Measurements from ENCODE around the gene BCL7C. TPM values are rescaled to one million over a fixed set of nuclear protein-coding genes. Genes with fewer than 3 reads are reported as not detected.

Gene BCL7C
- total RNA-seq, 2 experiments from 2014 or later, result 27.8 to 29.8 TPM

DNA sequence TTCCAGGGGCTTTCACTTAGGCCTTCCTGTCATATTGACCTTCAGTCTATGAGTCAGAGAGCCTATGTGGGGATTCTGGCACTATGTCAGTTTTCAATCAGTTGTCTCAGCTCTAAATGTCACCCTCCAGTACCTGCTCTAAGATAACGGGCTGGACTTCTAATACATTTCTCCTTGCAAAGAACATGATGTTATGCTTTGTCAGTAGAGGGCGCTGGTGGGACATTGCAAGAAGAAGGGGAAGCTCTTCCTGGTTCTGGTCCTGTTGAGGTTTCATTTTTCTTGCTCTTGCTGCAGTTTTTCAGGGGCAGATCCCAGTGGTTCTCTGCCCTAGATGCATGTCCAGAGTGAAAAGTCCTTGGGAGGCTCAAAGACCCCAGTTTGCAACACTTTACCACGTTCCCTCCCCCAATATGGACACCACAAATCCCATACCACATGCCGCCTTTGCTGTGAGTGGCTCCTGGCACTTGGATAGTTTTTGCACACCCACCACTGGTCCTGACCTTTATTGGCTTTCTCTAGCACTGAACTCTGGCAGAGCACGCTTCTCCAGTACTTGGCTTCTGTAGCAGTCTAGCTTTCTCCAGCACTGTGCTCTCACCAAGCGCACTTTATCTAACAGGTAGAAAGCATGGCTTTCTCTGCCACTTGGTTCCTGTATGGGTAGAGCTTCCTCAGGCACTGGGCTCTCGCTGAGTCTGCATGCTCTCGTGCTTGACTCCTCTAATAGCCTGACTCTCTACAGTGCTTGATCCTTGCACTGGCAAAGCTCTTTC, 49.0 kb downstream of the BCL7C start:
- ChIA-PET POLR2A (interaction anchor here (0.6 to 1.5 kb wide), 5 partner anchors 30 to 97 kb away, joined by 3 to 10 read pairs (median 3); no protein-coding TSS in a partner anchor), CTCF (interaction anchor here (0.5 to 3.5 kb wide), 41 partner anchors 8 to 386 kb away, joined by 3 to 46 read pairs (median 5); partner anchors contain the start of genes BCL7C and PHKG2)

DNA sequence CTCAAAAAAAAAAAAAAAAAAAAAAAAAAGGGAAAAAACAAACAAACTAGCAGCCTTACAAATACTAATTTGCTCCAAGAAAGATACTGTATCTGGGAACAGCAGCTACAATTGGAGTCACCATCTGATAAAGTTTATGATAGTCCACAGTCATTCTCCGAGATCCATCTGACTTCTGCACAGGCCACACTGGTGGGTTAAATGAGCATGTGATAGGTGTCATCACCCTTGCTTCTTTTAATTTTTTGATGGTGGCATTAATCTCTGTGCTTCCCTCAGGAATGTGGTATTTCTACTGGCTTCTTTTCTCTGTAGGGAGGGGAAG, 49.6 kb downstream of the BCL7C start:
- CTCF ChIA-PET, result interaction anchor here (0.6 to 3.5 kb wide), 38 partner anchors 8 to 298 kb away, joined by 3 to 46 read pairs (median 5); partner anchors contain the start of genes BCL7C and PHKG2
- POLR2A ChIA-PET, result interaction anchor here (1.0 to 1.5 kb wide), 2 partner anchors 30 to 58 kb away, joined by 3 to 6 read pairs; no protein-coding TSS in a partner anchor

DNA sequence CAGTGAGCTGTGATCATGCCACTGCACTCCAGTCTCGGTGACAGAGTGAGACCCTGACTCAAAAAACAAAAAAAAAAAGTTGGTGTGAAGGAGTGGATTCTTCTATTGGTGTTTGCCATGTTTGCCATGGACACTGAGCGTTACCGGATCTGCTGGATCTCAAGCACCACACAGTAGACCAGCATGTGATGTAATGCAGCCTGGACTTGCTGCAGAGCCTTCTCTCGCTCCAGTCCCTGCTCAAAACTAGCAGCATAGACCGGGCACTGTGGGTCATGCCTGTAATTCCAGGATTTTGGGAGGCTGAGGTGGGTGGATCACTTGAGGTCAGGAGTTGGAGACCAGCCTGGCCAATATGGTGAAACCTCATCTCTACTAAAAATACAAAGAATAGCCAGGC, 50.4 kb downstream of the BCL7C start:
- ChIA-PET POLR2A (no interaction called here), CTCF (interaction anchor here (0.6 to 3.5 kb wide), 16 partner anchors 10 to 143 kb away, joined by 3 to 46 read pairs (median 6); partner anchors contain the start of gene BCL7C)

DNA sequence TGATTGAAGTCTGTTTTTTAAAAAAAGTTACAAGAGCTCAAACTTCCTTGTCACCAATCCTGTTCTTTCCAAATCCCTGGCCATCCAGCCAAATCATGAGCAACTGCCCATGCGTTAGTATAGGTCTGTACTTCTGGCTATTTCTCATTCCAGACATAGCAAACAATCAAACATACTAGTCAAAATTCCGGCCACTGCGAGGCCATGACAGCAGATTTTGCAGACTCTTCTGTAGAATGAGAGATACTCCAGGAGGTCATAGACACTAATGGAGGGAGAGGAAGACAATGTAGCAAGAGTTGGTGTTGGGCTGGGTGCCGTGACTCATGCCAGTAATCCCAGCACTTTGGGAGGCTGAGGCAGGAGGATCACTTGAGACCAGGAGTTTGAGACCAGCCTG, 50.9 kb downstream of the BCL7C start:
- POLR2A ChIA-PET, result no interaction called here
- CTCF ChIA-PET, result interaction anchor here (1.2 to 3.4 kb wide), 5 partner anchors 26 to 99 kb away, joined by 4 to 23 read pairs (median 12); no protein-coding TSS in a partner anchor

DNA sequence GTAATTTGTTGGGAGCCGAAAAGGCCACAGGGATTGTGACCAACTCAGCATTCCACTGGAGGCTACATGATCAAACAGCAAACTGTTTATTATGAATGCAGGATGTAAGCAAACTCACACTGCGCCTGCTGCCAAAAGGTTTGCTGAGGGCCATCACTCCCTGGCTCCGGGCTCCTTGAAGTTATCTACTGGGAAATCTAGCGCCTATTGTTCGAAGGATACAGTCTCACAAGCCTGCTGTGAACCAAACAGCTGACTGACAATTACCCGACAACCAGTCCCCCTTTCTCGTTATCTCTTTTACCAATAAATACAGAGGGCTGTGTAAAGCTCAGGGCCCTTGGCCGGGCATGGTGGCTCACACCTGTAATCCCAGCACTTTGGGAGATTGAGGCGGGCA, 52.5 kb downstream of the BCL7C start:
- CTCF ChIA-PET, result interaction anchor here (0.7 kb wide), 1 partner anchor 105 kb away, joined by 4 read pairs; no protein-coding TSS in a partner anchor
- POLR2A ChIA-PET, result no interaction called here

DNA sequence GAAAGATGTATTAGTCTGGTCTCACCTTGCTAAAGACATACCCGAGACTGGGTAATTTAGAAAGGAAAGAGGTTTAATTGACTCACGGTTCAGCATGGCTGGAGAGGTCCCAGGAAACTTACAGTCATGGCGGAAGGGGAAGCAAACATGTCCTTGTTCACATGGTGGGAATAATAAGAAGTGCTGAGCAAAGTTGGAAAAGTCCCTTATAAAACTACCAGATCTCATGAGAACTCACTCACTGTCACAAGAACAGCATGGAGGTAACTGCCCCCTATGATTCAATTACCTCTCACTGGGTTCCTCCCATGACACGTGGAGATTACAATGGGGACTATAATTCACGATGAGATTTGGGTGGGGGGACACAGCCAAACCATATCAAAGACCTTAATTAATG, 53.3 kb downstream of the BCL7C start:
- ChIA-PET POLR2A (no interaction called here), CTCF (no interaction called here)

DNA sequence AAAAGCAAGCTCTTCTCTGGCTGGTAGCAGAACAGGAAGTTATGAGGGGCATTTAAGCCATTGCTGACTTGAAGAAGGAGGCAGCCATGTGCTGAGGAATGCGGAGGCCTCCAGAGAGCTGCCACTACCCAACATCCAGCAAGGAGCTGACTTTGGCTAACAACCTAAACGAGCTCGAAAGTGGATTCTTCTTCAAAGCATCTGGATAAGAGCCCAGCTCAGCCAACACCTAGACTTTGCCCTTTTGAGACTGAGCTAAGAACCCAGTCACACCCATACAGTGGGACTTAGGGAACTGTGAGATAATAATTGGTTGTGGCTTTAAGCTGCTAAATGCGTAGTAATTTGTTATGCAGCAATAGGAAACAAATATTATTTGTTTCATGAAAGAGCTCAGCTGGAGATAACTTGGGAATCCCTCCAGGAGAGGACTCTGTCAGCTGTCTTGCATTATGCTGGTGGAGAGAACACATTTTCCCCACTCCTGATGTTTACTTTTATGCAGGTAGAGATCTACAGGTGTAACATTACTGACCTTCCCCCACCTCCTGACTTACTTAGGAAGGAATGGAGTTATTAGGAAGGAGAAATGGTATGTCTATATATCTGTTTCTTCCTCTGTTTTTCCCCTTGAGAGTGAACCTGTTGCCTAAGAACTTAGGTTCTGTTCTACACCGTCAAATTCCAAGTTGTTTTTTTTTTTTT, 54.2 kb downstream of the BCL7C start:
- ChIA-PET CTCF (no interaction called here), POLR2A (no interaction called here)

DNA sequence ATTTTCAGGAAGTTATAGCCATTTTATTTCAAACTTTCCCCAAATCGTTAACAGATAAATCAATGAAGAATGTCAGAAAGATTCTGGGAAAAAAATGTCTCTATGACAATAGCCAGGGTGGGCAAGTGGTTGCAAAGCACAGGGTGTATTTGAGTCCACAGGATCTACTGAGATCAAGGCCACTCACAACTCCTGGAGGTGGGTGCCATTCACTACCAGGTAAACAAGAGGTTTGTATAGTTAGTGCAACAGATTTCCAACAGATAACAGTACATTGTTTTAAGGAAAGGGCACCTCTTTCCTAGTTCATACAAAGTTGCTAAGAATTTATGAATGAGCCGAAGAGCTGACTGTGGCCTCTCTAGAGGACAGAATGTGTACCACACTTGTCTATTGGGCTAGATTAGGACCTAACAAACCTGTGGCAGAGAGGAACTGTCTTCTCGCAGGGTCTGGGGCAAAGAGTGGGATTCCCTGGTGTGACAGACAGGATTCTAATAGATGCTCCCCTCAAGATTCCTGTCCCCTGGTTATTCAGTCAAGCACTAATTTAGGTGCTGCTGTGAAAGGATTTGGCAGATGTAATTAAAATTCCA, 54.9 kb downstream of the BCL7C start:
- CTCF ChIA-PET, result no interaction called here
- POLR2A ChIA-PET, result no interaction called here

DNA sequence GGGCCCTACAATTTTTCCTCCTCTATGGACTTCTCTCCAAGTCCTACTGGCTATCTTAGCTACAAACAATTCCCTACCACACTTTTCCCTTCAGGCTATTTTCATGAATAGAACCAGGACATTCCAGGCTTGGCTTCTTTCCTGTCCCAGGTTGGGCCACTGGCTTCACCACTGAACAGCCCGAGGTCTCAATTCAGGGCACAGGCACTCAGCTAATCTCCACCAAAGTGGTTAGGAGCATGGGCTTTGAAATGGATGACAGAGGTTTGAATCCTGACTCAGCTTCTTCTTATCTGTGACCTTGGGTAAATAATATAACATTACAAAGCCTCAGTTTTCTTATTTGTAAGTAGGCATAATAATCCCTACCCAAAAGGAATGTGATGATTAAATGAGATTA, 56.0 kb downstream of the BCL7C start:
- ChIA-PET CTCF (no interaction called here), POLR2A (no interaction called here)

Other genes with a start within 250 kb of the BCL7C start
- 10 to 100 TPM; 87.8 to 95.1 TPM for gene PRR14, start 243.1 kb downstream of the BCL7C start, total RNA-seq
- gene FBRS, start 235.6 kb downstream of the BCL7C start, total RNA-seq, result 100 to 1,000 TPM; 107 to 119 TPM
- 10 to 100 TPM; 70.8 to 73.5 TPM for gene SRCAP, start 194.9 kb downstream of the BCL7C start, total RNA-seq
- gene PHKG2, start 145.7 kb downstream of the BCL7C start, total RNA-seq, result 10 to 100 TPM; 34.5 to 34.7 TPM
- gene CFAP119, start 132.0 kb downstream of the BCL7C start, total RNA-seq, result 1 to 10 TPM; 5.3 to 6.3 TPM
- gene RNF40, start 131.8 kb downstream of the BCL7C start, total RNA-seq, result 100 to 1,000 TPM; 125 to 129 TPM
- gene ZNF629, start 106.9 kb downstream of the BCL7C start, total RNA-seq, result 1 to 10 TPM; 5.4 to 5.5 TPM
- under 1 TPM; 0.13 to 0.21 TPM for gene CTF1, start 2.5 kb upstream of the BCL7C start, total RNA-seq
- gene FBXL19, start 29.5 kb upstream of the BCL7C start, total RNA-seq, result 10 to 100 TPM; 29.9 to 30.1 TPM
- 1 to 10 TPM; 7.9 to 8.4 TPM for gene ORAI3, start 55.0 kb upstream of the BCL7C start, total RNA-seq
- gene SETD1A, start 63.7 kb upstream of the BCL7C start, total RNA-seq, result 10 to 100 TPM; 26.9 to 27.3 TPM
- 1 to 10 TPM; 1.8 to 1.9 TPM for gene HSD3B7, start 91.1 kb upstream of the BCL7C start, total RNA-seq
- under 1 TPM; 0.15 to 0.34 TPM for gene STX1B, start 116.6 kb upstream of the BCL7C start, total RNA-seq
- 10 to 100 TPM; 40.0 to 41.2 TPM for gene STX4, start 139.5 kb upstream of the BCL7C start, total RNA-seq
- gene ZNF668, start 180.2 kb upstream of the BCL7C start, total RNA-seq, result 10 to 100 TPM; 16.8 to 17.2 TPM
- gene ZNF646, start 180.3 kb upstream of the BCL7C start, total RNA-seq, result 10 to 100 TPM; 19.8 to 20.3 TPM
- 1 to 10 TPM; 3.5 to 3.8 TPM for gene PRSS53, start 194.9 kb upstream of the BCL7C start, total RNA-seq
- 10 to 100 TPM; 72.7 to 81.6 TPM for gene VKORC1, start 200.7 kb upstream of the BCL7C start, total RNA-seq
- 10 to 100 TPM; 49.5 to 49.7 TPM for gene BCKDK, start 214.3 kb upstream of the BCL7C start, total RNA-seq
- gene KAT8, start 223.6 kb upstream of the BCL7C start, total RNA-seq, result 10 to 100 TPM; 53.1 to 54.8 TPM
- not detected for gene PRSS8, start 241.7 kb upstream of the BCL7C start, total RNA-seq

Data from activated CD8-positive, alpha-beta memory T cell treated with anti-CD3 and anti-CD28 coated beads for 36 hours (primary cell).